K562 (cell line): ENCODE measurements around the gene CDH16.
A peak's percentile ranks its signal among the peaks of the same experiment; 100 is the strongest.

Experiments
- CREB1 ChIP-seq, 2 experiments: sonication (generic) in 1 of 2; formaldehyde crosslinking in 1 of 2; IDR thresholded peaks; 2 replicates each; pipeline versions ENCODE4 v1.6.1 to v1.8.0; 2012 to 2022; ENCODE audit warnings: inconsistent platforms in 1 of 2, mild to moderate bottlenecking in 1 of 2, missing genetic modification reagents in 1 of 2, moderate library complexity in 1 of 2
- ERF ChIP-seq: fragments of 450-650 bp; formaldehyde crosslinking; IDR thresholded peaks from 2 replicates; pipeline ENCODE4 v1.4.0; 2020; ENCODE audit warnings: mild to moderate bottlenecking, mixed read lengths
- HMGXB4 ChIP-seq: sonication (generic); formaldehyde crosslinking; IDR thresholded peaks from 2 replicates; pipeline ENCODE4 v1.8.1; 2023; ENCODE audit warnings: mild to moderate bottlenecking, missing genetic modification reagents
- MLLT1 ChIP-seq, 2 experiments: fragments of 450-650 bp; IDR thresholded peaks; 2 replicates each; pipeline ENCODE4 v1.6.1; 2016
- NFYB ChIP-seq: IDR thresholded peaks from 2 replicates; pipeline ENCODE4 v1.6.1; 2011; ENCODE audit warnings: mild to moderate bottlenecking, moderate library complexity; ENCODE audit not compliant: insufficient read length; ENCODE audit errors: extremely low read depth
- POLR2AphosphoS5 ChIP-seq: IDR thresholded peaks from 2 replicates; pipeline ENCODE4 v1.6.1; 2011; ENCODE audit warnings: mild to moderate bottlenecking, low read depth, low read length, moderate library complexity; ENCODE audit not compliant: control insufficient read depth, insufficient read depth
- TCF7L2 ChIP-seq: fragments of 150-350 bp; IDR thresholded peaks from 2 replicates; pipeline ENCODE4 v1.6.1; 2016; ENCODE audit warnings: low read depth, mild to moderate bottlenecking, low read length, moderate library complexity
- YY1 ChIP-seq, 3 experiments: IDR thresholded peaks; 2 replicates each; pipeline ENCODE4 v1.6.1; 2011; ENCODE audit warnings: low read length in 2 of 3, mild to moderate bottlenecking in 2 of 3, moderate library complexity in 2 of 3, borderline replicate concordance in 1 of 3, control low read depth in 1 of 3, low read depth in 1 of 3; ENCODE audit not compliant: insufficient read depth in 3 of 3, insufficient replicate concordance in 2 of 3, control insufficient read depth in 1 of 3, insufficient read length in 1 of 3; ENCODE audit errors: extremely low read depth in 1 of 3
- ZNF174 ChIP-seq: fragments of 250-450 bp; sonication (Bioruptor Pico); IDR thresholded peaks from 2 replicates; pipeline ENCODE4 v1.4.0; 2020; ENCODE audit warnings: mild to moderate bottlenecking

- TF ChIP-seq HMGXB4 (CRISPR knock-in tag), result no peak
- no peak for TF ChIP-seq ERF (CRISPR knock-in tag)
- no peak for TF ChIP-seq TCF7L2
- no peak for TF ChIP-seq MLLT1 (IDR thresholded peaks at IDR 0.05)
- peak; percentile 31 for TF ChIP-seq NFYB
- no peak for TF ChIP-seq YY1 (IDR thresholded peaks at IDR 0.05; ENCODE audit: borderline replicate concordance in 1 of 3, control insufficient read depth in 1 of 3, extremely low read depth in 1 of 3, insufficient read depth in 3 of 3, insufficient read length in 1 of 3, insufficient replicate concordance in 2 of 3, low read depth in 1 of 3, low read length in 2 of 3)
- TF ChIP-seq ZNF174, result no peak
- TF ChIP-seq CREB1 (IDR thresholded peaks at IDR 0.05), result no peak
- no peak for TF ChIP-seq CREB1 (CRISPR knock-in tag; IDR thresholded peaks at IDR 0.05)
- no peak for TF ChIP-seq POLR2AphosphoS5
Measured at GRCh38 chr16:66905633-66906539, 12.8 kb downstream of the CDH16 start.
